ENCODE data around the gene KDM3B.
"Not testable (repeated sequence)": the region's sequence is repeated elsewhere in the genome, so short reads cannot be mapped to it uniquely, and the experiment has no call there.

Gene KDM3B

GRCh38 chr5:138468133-138468965 lies 115.9 kb downstream of the KDM3B start:
- no peak for DNase-seq (ENCODE audit: low spot score)

DNA sequence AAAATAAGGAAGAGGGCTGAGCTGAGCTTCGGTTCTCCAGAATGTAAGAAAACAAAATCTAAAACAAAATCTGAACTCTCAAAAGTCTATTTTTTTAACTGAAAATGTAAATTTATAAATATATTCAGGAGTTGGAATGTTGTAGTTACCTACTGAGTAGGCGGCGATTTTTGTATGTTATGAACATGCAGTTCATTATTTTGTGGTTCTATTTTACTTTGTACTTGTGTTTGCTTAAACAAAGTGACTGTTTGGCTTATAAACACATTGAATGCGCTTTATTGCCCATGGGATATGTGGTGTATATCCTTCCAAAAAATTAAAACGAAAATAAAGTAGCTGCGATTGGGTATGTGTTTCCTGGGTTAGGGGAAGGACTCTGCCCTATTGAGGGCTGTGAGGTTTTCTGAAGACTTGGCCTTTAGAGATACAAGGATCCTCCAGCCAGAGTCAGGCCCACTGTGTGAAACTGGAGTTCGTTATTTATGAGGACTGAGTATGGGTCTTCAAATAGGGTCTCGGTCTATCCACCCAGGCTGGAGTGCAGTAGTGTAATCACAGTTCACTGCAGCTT lies 116.6 kb downstream of the KDM3B start:
- no peak for DNase-seq (ENCODE audit: low spot score)

- DNase-seq (ENCODE audit: low spot score), result no peak
Measured at GRCh38 chr5:138469540-138470321, 117.2 kb downstream of the KDM3B start.

- DNase-seq (ENCODE audit: low spot score), result no peak
Measured at GRCh38 chr5:138470322-138471051, 118.0 kb downstream of the KDM3B start.

GRCh38 chr5:138471052-138471361 lies 118.5 kb downstream of the KDM3B start:
- no peak for DNase-seq (ENCODE audit: low spot score)

DNA sequence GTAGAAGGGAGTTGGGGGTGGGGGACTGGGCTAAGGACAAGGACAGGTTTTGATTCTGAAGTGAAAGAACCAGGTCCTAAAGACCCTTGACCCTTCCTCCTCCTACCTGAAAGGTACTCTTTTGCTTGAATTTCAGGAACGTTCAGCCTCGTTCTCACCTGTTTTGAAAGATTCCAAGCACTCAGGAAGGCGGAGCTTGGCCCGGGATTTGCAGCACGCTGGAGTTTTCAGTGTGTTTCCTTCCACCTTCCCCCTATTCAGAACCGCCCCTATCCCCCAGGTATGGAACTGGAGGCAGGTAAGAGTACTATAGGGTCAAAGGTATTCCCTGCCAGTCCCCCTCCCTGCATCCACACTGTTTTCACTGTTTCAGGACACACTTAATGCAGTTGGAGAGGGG lies 119.9 kb downstream of the KDM3B start:
- DNase-seq (ENCODE audit: low spot score), result no peak

GRCh38 chr5:138473151-138473550 lies 120.7 kb downstream of the KDM3B start:
- DNase-seq (ENCODE audit: low spot score), result not testable (repeated sequence)

GRCh38 chr5:138476918-138477317 lies 124.4 kb downstream of the KDM3B start:
- no peak for DNase-seq (ENCODE audit: low spot score)

- DNase-seq (ENCODE audit: low spot score), result no peak
Measured at GRCh38 chr5:138482638-138483037, 130.2 kb downstream of the KDM3B start.

Measured in CD4-positive, alpha-beta T cell treated with Interleukin-6 at 100 ng/mL for 8 hours (primary cell).